Ectodermal cell (in vitro differentiated cells): ENCODE measurements around the gene KIDINS220.

Experiments used
- H3K27ac ChIP-seq: 2 replicates; pipeline ENCODE4 v1.7.0; 2013; ENCODE audit warnings: mild to moderate bottlenecking, low read depth, low read length; ENCODE audit not compliant: insufficient read depth, poor library complexity, severe bottlenecking
- H3K27me3 ChIP-seq: 2 replicates; pipeline ENCODE4 v1.7.0; 2013; ENCODE audit warnings: mild to moderate bottlenecking, low read length; ENCODE audit not compliant: insufficient read depth, control insufficient read depth, poor library complexity, severe bottlenecking
- H3K36me3 ChIP-seq: one replicate; pipeline ENCODE4 v1.7.0; 2013; ENCODE audit warnings: low read length; ENCODE audit not compliant: control insufficient read depth, insufficient read depth
- H3K4me1 ChIP-seq: one replicate; pipeline ENCODE4 v1.7.0; 2013; ENCODE audit warnings: low read length; ENCODE audit not compliant: control insufficient read depth, insufficient read depth
- H3K4me3 ChIP-seq: 2 replicates; pipeline ENCODE4 v1.7.0; 2013; ENCODE audit warnings: low read depth, low read length, control low read depth; ENCODE audit not compliant: insufficient read depth
- H3K9me3 ChIP-seq: 2 replicates; pipeline ENCODE4 v1.7.0; 2013; ENCODE audit warnings: mild to moderate bottlenecking, low read length, moderate library complexity; ENCODE audit not compliant: control insufficient read depth
- WGBS, 2 experiments: methylation state at CpG; one replicate each; pipeline ENCODE4 v1.1.7; 2013; ENCODE audit warnings: missing lambda C conversion rate in 2 of 2; 5-methylcytosine and 5-hydroxymethylcytosine counted together

The KIDINS220 gene

GRCh38 chr2:8796878-8797550 is 40.4 kb downstream of the KIDINS220 start:
- H3K36me3 ChIP-seq = peaks cover 6% of the 10 kb centered on the region
- no peak overlapping the region for H3K4me3 ChIP-seq
- H3K27me3 ChIP-seq = no peaks in the 10 kb centered on the region
- no peaks in the 10 kb centered on the region for H3K9me3 ChIP-seq
- H3K27ac ChIP-seq = no peak overlapping the region
- WGBS, 2 experiments = 91 to 92% methylated on average over 6 of the region's 6 CpGs
- H3K4me1 ChIP-seq = no peaks in the 10 kb centered on the region

GRCh38 chr2:8796315-8796848 is 41.0 kb downstream of the KIDINS220 start:
- Histone ChIP-seq H3K4me3 (no peak overlapping the region), H3K4me1 (no peaks in the 10 kb centered on the region), H3K9me3 (no peaks in the 10 kb centered on the region), H3K27me3 (no peaks in the 10 kb centered on the region), H3K27ac (no peak overlapping the region), H3K36me3 (peaks cover 6% of the 10 kb centered on the region)
- WGBS, 2 experiments = 89 to 93% methylated on average over 9 of the region's 9 CpGs

DNA sequence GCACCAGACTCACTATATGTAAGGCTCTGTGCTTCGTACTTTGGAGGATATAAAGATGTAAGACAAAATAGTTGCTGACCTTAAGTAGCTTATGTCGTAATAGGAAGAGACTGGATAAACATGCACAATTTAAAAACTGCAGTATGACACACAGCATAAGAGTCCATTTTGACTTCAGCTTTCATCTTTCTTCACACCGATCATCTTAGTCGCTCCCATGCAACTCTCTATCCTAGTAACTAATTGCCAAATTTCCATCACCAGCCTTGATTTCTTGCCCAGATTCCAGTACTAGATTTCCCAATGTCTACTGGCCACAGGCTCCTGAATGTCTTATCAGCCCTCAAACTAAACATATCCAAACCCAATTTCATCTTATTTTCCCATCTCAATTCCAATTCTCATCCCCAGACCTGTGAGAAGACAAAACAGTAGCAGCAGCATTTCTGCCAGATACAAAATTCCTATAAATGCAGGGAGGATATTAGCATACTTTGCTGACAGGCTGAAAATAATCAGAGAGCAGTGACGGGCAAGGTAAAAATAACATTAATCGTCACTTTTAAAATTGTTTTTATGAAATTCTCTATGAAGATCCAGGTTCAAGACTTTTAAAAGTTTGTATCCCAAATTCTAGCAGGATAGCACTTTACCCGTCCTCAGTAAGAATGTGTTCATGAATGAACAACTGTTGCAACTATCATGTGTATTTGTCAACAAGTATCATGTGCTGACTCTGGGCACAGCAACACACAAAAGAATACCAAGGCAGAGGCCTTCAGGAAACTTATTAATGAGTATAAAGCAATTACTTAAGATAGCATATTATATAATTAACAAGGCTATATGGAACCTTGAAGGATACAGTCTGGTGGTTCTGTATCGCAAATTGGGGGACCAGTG is 42.2 kb downstream of the KIDINS220 start:
- no peaks in the 10 kb centered on the region for H3K4me1 ChIP-seq
- peaks cover 6% of the 10 kb centered on the region for H3K36me3 ChIP-seq
- no peaks in the 10 kb centered on the region for H3K27me3 ChIP-seq
- WGBS, 2 experiments = 93 to 98% methylated on average over 7 to 8 of the region's 8 CpGs
- H3K27ac ChIP-seq = no peak overlapping the region
- no peak overlapping the region for H3K4me3 ChIP-seq
- H3K9me3 ChIP-seq = no peaks in the 10 kb centered on the region

GRCh38 chr2:8790739-8791162 is 46.7 kb downstream of the KIDINS220 start:
- no peaks in the 10 kb centered on the region for H3K27me3 ChIP-seq
- H3K4me1 ChIP-seq = no peaks in the 10 kb centered on the region
- H3K36me3 ChIP-seq = no peaks in the 10 kb centered on the region
- H3K9me3 ChIP-seq = no peaks in the 10 kb centered on the region
- WGBS, 2 experiments = 95 to 100% methylated on average over 2 of the region's 2 CpGs
- no peak overlapping the region for H3K4me3 ChIP-seq
- no peak overlapping the region for H3K27ac ChIP-seq

DNA sequence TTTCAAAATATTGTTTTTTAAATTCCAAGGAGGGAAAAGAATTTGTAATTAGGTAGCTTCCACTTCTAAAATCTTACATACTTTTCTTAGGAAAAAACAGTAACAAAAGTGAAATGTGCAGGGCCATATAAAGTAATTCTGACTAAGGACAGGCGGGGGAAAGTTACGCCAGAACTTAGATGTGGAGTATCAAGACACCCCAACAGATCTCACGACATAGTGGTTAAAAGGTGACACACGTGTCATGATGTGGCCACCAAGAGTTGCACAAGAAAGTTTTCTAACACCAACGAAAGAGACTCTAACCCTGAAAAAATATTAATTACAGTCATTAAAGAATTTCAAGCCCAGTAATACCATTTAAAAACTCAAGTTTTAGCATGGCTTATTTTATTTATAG is 51.0 kb downstream of the KIDINS220 start:
- 96 to 97% methylated on average over 5 of the region's 5 CpGs for WGBS, 2 experiments
- H3K4me3 ChIP-seq = no peak overlapping the region
- no peaks in the 10 kb centered on the region for H3K4me1 ChIP-seq
- H3K27ac ChIP-seq = no peak overlapping the region
- no peaks in the 10 kb centered on the region for H3K27me3 ChIP-seq
- H3K9me3 ChIP-seq = no peaks in the 10 kb centered on the region
- H3K36me3 ChIP-seq = peaks cover 7% of the 10 kb centered on the region

DNA sequence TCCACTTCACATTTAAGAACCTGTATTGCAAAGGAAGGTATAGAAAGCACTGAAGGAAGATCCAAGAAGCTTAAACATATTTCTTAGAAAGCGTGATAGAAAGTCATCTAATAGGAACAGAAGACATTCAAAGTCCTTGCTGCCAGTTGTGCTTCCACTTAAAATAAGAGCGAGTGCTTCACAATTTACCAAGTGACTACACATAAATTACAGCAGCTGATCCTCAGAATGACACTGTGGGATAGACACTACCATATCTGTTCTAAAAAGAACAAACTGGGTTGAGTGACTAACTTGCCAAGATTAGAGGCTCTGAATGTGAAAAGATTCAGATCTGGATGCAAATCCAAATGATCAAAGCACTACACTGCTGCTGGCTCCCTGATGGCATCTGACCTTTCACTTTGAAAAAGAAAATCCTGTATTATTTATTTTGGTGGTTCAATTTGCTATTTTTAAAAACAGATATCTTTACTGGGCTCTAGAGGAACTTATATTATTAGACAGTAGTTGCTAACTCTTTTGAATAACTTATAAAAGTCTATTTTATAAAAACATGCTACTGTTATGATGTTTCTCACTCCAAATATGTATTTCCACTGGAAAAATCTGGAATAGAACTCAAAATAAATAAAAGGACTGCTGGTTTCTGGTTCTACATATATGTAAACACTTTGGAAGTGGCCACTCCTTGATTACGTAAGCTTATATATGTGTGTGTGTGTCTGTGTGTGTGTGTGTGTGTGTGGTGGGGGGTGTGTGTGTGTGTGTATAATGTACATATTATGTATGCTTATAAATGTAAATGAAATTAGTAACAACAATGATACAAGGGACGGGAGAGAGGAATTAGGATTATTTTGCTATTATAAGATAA is 57.4 kb downstream of the KIDINS220 start:
- Histone ChIP-seq H3K4me1 (no peaks in the 10 kb centered on the region), H3K36me3 (peaks cover 9% of the 10 kb centered on the region), H3K9me3 (no peaks in the 10 kb centered on the region), H3K27me3 (no peaks in the 10 kb centered on the region), H3K27ac (no peak overlapping the region), H3K4me3 (no peak overlapping the region)
- 95 to 97% methylated on average over 3 to 4 of the region's 4 CpGs for WGBS, 2 experiments

GRCh38 chr2:8774371-8774770 is 63.0 kb downstream of the KIDINS220 start:
- Histone ChIP-seq H3K36me3 (peaks cover 4% of the 10 kb centered on the region), H3K4me1 (no peaks in the 10 kb centered on the region), H3K9me3 (no peaks in the 10 kb centered on the region), H3K27me3 (no peaks in the 10 kb centered on the region), H3K4me3 (no peak overlapping the region), H3K27ac (no peak overlapping the region)
- 94 to 95% methylated on average over 2 of the region's 2 CpGs for WGBS, 2 experiments

GRCh38 chr2:8767324-8767723 is 70.1 kb downstream of the KIDINS220 start:
- WGBS, 2 experiments = 91 to 96% methylated on average over 1 of the region's 1 CpG
- Histone ChIP-seq H3K36me3 (no peaks in the 10 kb centered on the region), H3K27ac (no peak overlapping the region), H3K9me3 (no peaks in the 10 kb centered on the region), H3K27me3 (no peaks in the 10 kb centered on the region), H3K4me1 (no peaks in the 10 kb centered on the region), H3K4me3 (no peak overlapping the region)

- Histone ChIP-seq H3K4me3 (no peak overlapping the region), H3K27me3 (no peaks in the 10 kb centered on the region), H3K9me3 (no peaks in the 10 kb centered on the region), H3K4me1 (no peaks in the 10 kb centered on the region), H3K36me3 (peaks cover 5% of the 10 kb centered on the region), H3K27ac (no peak overlapping the region)
- 92 to 100% methylated on average over 1 of the region's 1 CpG for WGBS, 2 experiments
Observed at GRCh38 chr2:8761529-8762164, 75.8 kb downstream of the KIDINS220 start.
